Activated naive CD8-positive, alpha-beta T cell treated with anti-CD3 and anti-CD28 coated beads for 36 hours (primary cell): Measurements from ENCODE around the gene STPG2. TPM values are rescaled to one million over a fixed set of nuclear protein-coding genes. Genes with fewer than 3 reads are reported as not detected.
"Not testable (repeated sequence)": the region's sequence is repeated elsewhere in the genome, so short reads cannot be mapped to it uniquely, and the experiment has no call there.

Experiments
- DNase-seq: peaks from one replicate; pipeline ENCODE4 v3.0.0; 2021
- H3K27ac Mint-ChIP-seq: one replicate; pipeline ENCODE4 v1.8.0; 2022; ENCODE audit warnings: mild to moderate bottlenecking, moderate library complexity, mixed read lengths
- H3K27me3 Mint-ChIP-seq: one replicate; pipeline ENCODE4 v1.8.0; 2022; ENCODE audit warnings: mild to moderate bottlenecking, mixed read lengths
- H3K36me3 Mint-ChIP-seq: one replicate; pipeline ENCODE4 v1.8.0; 2021; ENCODE audit warnings: mild to moderate bottlenecking, mixed read lengths
- H3K4me1 Mint-ChIP-seq: one replicate; pipeline ENCODE4 v1.8.0; 2021; ENCODE audit warnings: mixed read lengths
- H3K4me3 Mint-ChIP-seq: one replicate; pipeline ENCODE4 v1.8.0; 2022; ENCODE audit warnings: mild to moderate bottlenecking, moderate library complexity, mixed read lengths
- H3K9me3 Mint-ChIP-seq: one replicate; pipeline ENCODE4 v1.8.0; 2022; ENCODE audit warnings: mixed read lengths
- total RNA-seq, 2 experiments: library from RNA; stranded (reverse); gene quantifications; one replicate each; pipeline ENCODE4 v1.2.3, GENCODE V29; 2021

Gene STPG2
- total RNA-seq, 2 experiments from 2014 or later = not detected

GRCh38 chr4:97720869-97721432 is 422.3 kb downstream of the STPG2 start:
- Mint-ChIP-seq H3K4me1 (no peaks in the 10 kb centered on the region), H3K27me3 (no peaks in the 10 kb centered on the region), H3K27ac (no peak overlapping the region), H3K36me3 (no peaks in the 10 kb centered on the region), H3K4me3 (no peak overlapping the region), H3K9me3 (no peaks in the 10 kb centered on the region)
- DNase-seq = no peak

- H3K36me3 Mint-ChIP-seq = no peaks in the 10 kb centered on the region
- H3K27ac Mint-ChIP-seq = no peak overlapping the region
- H3K4me1 Mint-ChIP-seq = no peaks in the 10 kb centered on the region
- peaks cover 10% of the 10 kb centered on the region for H3K9me3 Mint-ChIP-seq
- H3K4me3 Mint-ChIP-seq = no peak overlapping the region
- H3K27me3 Mint-ChIP-seq = no peaks in the 10 kb centered on the region
- no peak for DNase-seq
These were observed 452.1 kb downstream of the STPG2 start for GRCh38 chr4:97691111-97691605.

GRCh38 chr4:97670703-97671269 is 472.5 kb downstream of the STPG2 start:
- Mint-ChIP-seq H3K36me3 (no peaks in the 10 kb centered on the region), H3K9me3 (no peaks in the 10 kb centered on the region), H3K27me3 (no peaks in the 10 kb centered on the region), H3K4me1 (no peaks in the 10 kb centered on the region), H3K4me3 (no peak overlapping the region), H3K27ac (no peak overlapping the region)
- DNase-seq = no peak

- H3K27ac Mint-ChIP-seq = no peak overlapping the region
- H3K4me3 Mint-ChIP-seq = no peak overlapping the region
- H3K4me1 Mint-ChIP-seq = no peaks in the 10 kb centered on the region
- H3K27me3 Mint-ChIP-seq = no peaks in the 10 kb centered on the region
- no peak for DNase-seq
- H3K9me3 Mint-ChIP-seq = no peaks in the 10 kb centered on the region
- no peaks in the 10 kb centered on the region for H3K36me3 Mint-ChIP-seq
These were observed 477.7 kb downstream of the STPG2 start for GRCh38 chr4:97665553-97665952.

GRCh38 chr4:97664741-97665140 is 478.5 kb downstream of the STPG2 start:
- no peaks in the 10 kb centered on the region for H3K4me1 Mint-ChIP-seq
- DNase-seq = no peak
- H3K27ac Mint-ChIP-seq = no peak overlapping the region
- H3K36me3 Mint-ChIP-seq = no peaks in the 10 kb centered on the region
- no peaks in the 10 kb centered on the region for H3K27me3 Mint-ChIP-seq
- no peak overlapping the region for H3K4me3 Mint-ChIP-seq
- H3K9me3 Mint-ChIP-seq = no peaks in the 10 kb centered on the region

GRCh38 chr4:97662133-97662532 is 481.1 kb downstream of the STPG2 start:
- no peaks in the 10 kb centered on the region for H3K36me3 Mint-ChIP-seq
- no peak overlapping the region for H3K4me3 Mint-ChIP-seq
- H3K4me1 Mint-ChIP-seq = no peaks in the 10 kb centered on the region
- no peaks in the 10 kb centered on the region for H3K9me3 Mint-ChIP-seq
- no peak overlapping the region for H3K27ac Mint-ChIP-seq
- no peaks in the 10 kb centered on the region for H3K27me3 Mint-ChIP-seq
- no peak for DNase-seq

GRCh38 chr4:97656044-97656720 is 487.1 kb downstream of the STPG2 start:
- no peak overlapping the region for H3K4me3 Mint-ChIP-seq
- no peaks in the 10 kb centered on the region for H3K36me3 Mint-ChIP-seq
- DNase-seq = no peak
- no peaks in the 10 kb centered on the region for H3K27me3 Mint-ChIP-seq
- H3K4me1 Mint-ChIP-seq = no peaks in the 10 kb centered on the region
- no peak overlapping the region for H3K27ac Mint-ChIP-seq
- H3K9me3 Mint-ChIP-seq = no peaks in the 10 kb centered on the region

- Mint-ChIP-seq H3K4me1 (no peaks in the 10 kb centered on the region), H3K27ac (no peak overlapping the region), H3K9me3 (no peaks in the 10 kb centered on the region), H3K27me3 (no peaks in the 10 kb centered on the region), H3K36me3 (no peaks in the 10 kb centered on the region), H3K4me3 (no peak overlapping the region)
- no peak for DNase-seq
These were observed 489.6 kb downstream of the STPG2 start for GRCh38 chr4:97653701-97654100.

GRCh38 chr4:97646997-97647396 is 496.3 kb downstream of the STPG2 start:
- Mint-ChIP-seq H3K9me3 (no peaks in the 10 kb centered on the region), H3K4me1 (no peaks in the 10 kb centered on the region), H3K4me3 (no peak overlapping the region), H3K36me3 (no peaks in the 10 kb centered on the region), H3K27ac (no peak overlapping the region), H3K27me3 (no peaks in the 10 kb centered on the region)
- DNase-seq = no peak

GRCh38 chr4:97645071-97645821 is 498.0 kb downstream of the STPG2 start:
- DNase-seq = no peak
- H3K27ac Mint-ChIP-seq = no peak overlapping the region
- no peaks in the 10 kb centered on the region for H3K27me3 Mint-ChIP-seq

GRCh38 chr4:97643179-97643578 is 500.1 kb downstream of the STPG2 start:
- no peak overlapping the region for H3K4me3 Mint-ChIP-seq
- H3K4me1 Mint-ChIP-seq = no peaks in the 10 kb centered on the region
- no peak for DNase-seq
- H3K9me3 Mint-ChIP-seq = no peaks in the 10 kb centered on the region
- H3K27ac Mint-ChIP-seq = no peak overlapping the region
- no peaks in the 10 kb centered on the region for H3K27me3 Mint-ChIP-seq
- no peaks in the 10 kb centered on the region for H3K36me3 Mint-ChIP-seq

More at GRCh38 chr4:97645071-97645821, 498.0 kb downstream of the STPG2 start:
- no peak overlapping the region for H3K4me3 Mint-ChIP-seq
- H3K36me3 Mint-ChIP-seq = no peaks in the 10 kb centered on the region
- no peaks in the 10 kb centered on the region for H3K9me3 Mint-ChIP-seq
- H3K4me1 Mint-ChIP-seq = no peaks in the 10 kb centered on the region

GRCh38 chr4:97639961-97640360 is 503.3 kb downstream of the STPG2 start:
- H3K27ac Mint-ChIP-seq = no peak overlapping the region
- no peaks in the 10 kb centered on the region for H3K4me1 Mint-ChIP-seq
- H3K36me3 Mint-ChIP-seq = no peaks in the 10 kb centered on the region
- H3K4me3 Mint-ChIP-seq = no peak overlapping the region
- DNase-seq = no peak
- no peaks in the 10 kb centered on the region for H3K27me3 Mint-ChIP-seq
- H3K9me3 Mint-ChIP-seq = peaks cover 1% of the 10 kb centered on the region

- H3K4me1 Mint-ChIP-seq, H3K9me3 Mint-ChIP-seq, DNase-seq, H3K27ac Mint-ChIP-seq, H3K27me3 Mint-ChIP-seq, H3K4me3 Mint-ChIP-seq, H3K36me3 Mint-ChIP-seq: not testable (repeated sequence)
These were observed 509.4 kb downstream of the STPG2 start for GRCh38 chr4:97633831-97634230.

GRCh38 chr4:97627750-97628149 is 515.5 kb downstream of the STPG2 start:
- H3K27ac Mint-ChIP-seq = no peak overlapping the region
- no peak overlapping the region for H3K4me3 Mint-ChIP-seq
- H3K36me3 Mint-ChIP-seq = no peaks in the 10 kb centered on the region
- H3K27me3 Mint-ChIP-seq = no peaks in the 10 kb centered on the region
- H3K4me1 Mint-ChIP-seq = no peaks in the 10 kb centered on the region
- H3K9me3 Mint-ChIP-seq = peaks cover under 1% of the 10 kb centered on the region
- DNase-seq = no peak

- no peaks in the 10 kb centered on the region for H3K27me3 Mint-ChIP-seq
- H3K4me3 Mint-ChIP-seq = no peak overlapping the region
- H3K4me1 Mint-ChIP-seq = no peaks in the 10 kb centered on the region
- DNase-seq = no peak
- H3K27ac Mint-ChIP-seq = no peak overlapping the region
- H3K9me3 Mint-ChIP-seq = peaks cover 9% of the 10 kb centered on the region
- no peaks in the 10 kb centered on the region for H3K36me3 Mint-ChIP-seq
These were observed 519.1 kb downstream of the STPG2 start for GRCh38 chr4:97624204-97624603.
